Jurkat, Clone E6-1 (cell line): Measurements from ENCODE around the gene HS3ST6. TPM values are rescaled to one million over a fixed set of nuclear protein-coding genes. Genes with fewer than 3 reads are reported as not detected.
"Not testable (repeated sequence)": the region's sequence is repeated elsewhere in the genome, so short reads cannot be mapped to it uniquely, and the experiment has no call there.

Experiments used
- DNase-seq: peaks from one replicate; pipeline ENCODE4 v3.0.0-alpha.2; 2011; ENCODE audit warnings: low read depth, low spot score
- H3K4me3 ChIP-seq: 2 replicates; pipeline ENCODE4 v1.5.1; 2011; ENCODE audit warnings: mild to moderate bottlenecking, low read length, control low read depth, moderate library complexity
- polyA plus RNA-seq: library from polyadenylated mRNA; unstranded; fragments of >200 nt; gene quantifications from one replicate; pipeline ENCODE4 v1.2.1, GENCODE V29; 2012; ENCODE audit warnings: missing spikeins; ENCODE audit not compliant: insufficient read length, insufficient read depth

The HS3ST6 gene
- not detected for polyA plus RNA-seq

GRCh38 chr16:1918351-1919326 is at the start of gene HS3ST6:
Gene HS3ST6 (minus strand): TSS chr16:1918415. CDS start chr16:1918323, 92 bp downstream.
- DNase-seq, result no peak
- no peak within 1 kb of the TSS for H3K4me3 ChIP-seq

GRCh38 chr16:1966460-1966859 is 48.2 kb upstream of the HS3ST6 start, which contains the start of gene RNF151:
Gene RNF151 (plus strand): TSS chr16:1966856. CDS start chr16:1966882, 26 bp downstream.
- DNase-seq, result no peak
- peak within 1 kb of the TSS; percentile 79 for H3K4me3 ChIP-seq

DNA sequence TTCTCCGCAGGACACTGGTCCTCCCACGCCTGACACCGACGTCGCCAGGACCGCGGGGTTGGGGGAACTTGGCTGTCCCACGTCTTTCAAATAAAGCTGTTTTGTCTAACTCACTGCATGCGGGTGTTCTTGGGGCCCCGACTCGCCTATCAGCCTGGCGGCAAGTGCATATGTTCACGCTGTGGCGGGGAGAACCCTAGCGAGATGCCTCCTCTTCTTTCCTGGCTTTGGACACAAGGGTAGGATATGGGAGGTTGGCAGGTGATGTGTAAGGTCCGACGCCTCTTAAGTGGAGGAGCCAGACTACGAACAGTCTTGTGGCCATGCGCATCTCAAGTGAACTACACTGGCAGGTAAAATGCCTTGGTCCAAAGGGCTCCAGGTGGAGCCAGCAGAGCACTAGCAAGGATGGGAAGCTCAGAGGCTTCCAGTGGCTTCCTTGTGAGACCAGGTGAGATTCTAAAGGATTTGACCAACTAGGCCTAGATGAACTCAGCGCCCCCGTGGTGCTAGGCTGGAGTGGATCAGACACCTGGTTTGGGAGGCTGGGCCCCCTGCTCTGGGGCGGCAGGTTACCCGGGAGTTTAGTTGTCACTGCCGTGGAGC is 47.3 kb upstream of the HS3ST6 start:
- DNase-seq, result no peak

GRCh38 chr16:1964506-1965395 is 46.5 kb upstream of the HS3ST6 start, which contains the start of gene RPS2:
Gene RPS2 (minus strand): TSS chr16:1964826. CDS start chr16:1964625, 201 bp downstream.
- DNase-seq, result peak; percentile 97
- peak within 1 kb of the TSS; percentile 79 for H3K4me3 ChIP-seq

More for the DNA sequence above, 47.3 kb upstream of the HS3ST6 start:
- H3K4me3 ChIP-seq, result peak overlapping the region; percentile 79

DNA sequence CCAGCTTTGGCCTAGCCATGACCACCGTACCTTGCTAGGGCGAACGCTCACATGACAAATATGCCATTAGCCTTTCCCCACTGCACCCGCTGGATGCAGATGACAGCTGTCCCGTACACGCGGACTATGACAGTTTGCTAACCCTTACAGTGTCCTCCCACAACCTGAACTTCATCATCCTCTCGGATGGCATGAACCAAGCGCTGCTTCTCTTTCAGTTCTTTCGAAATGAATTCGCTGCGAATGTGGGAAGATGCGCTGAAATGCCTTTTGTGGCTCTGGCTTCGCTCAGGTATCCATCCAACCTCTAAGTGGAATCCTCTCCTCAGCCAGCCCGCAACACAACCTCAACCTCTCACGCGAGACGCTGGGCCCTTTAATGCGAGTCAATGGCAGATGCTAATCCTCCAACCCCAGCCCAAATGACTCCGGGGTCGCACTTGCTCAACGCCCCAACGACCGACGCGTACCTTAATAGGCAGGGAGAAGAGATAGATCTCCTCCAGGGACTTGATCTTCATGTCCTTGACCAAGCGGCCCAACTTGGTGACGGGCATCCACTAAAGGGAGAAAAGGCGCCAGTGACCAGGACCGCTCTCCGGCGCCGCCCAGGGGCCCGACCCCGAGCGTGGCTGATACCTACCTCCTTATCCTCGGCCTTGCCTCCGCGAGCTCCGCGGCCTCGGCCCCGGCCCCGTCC is 45.7 kb upstream of the HS3ST6 start:
- peak overlapping the region; percentile 79 for H3K4me3 ChIP-seq

DNA sequence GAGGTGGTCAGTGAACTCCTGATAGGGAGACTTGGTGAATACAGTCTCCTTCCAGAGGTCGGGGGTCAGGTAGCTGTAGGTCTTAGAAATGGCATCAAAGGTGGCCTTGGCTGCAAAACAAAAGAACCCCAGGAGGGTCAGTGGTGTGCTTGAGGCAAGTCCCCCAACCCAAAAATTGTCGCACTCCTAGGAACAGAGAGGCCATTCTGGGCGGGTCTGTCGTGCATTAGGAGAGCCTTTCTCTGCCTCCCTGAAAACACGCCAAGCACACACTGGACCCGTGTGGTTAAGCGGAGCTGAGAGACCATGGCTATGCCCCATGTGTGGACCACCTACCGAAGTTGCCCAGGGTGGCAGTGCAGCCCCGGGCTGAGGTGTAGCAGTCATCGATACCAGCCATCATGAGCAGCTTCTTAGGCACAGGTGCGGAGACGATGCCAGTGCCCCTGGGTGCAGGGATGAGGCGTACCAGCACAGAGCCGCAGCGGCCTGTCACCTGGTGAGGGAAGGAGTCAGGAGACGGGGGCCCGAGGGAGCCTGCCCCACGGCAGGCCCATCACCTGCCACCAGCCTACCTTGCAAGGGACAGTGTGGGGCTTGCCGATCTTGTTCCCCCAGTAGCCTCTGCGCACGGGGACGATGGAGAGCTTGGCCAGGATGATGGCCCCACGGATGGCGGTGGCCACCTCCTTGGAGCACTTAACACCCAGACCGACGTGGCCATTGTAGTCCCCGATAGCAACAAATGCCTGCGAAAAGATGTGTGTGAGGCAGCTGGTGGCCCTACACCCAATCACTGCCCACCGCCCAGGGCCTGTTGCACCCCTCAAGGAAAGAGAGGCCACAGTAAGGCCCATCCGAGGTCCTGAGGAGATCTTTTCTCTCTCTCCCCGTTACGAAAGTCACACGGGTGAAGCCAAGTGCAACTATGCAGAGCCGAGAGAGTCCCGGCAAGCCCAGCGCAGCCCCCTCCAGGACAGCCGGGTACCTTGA is 44.2 kb upstream of the HS3ST6 start:
- DNase-seq, result not testable (repeated sequence)
- peak overlapping the region; percentile 79 for H3K4me3 ChIP-seq

More for the DNA sequence above, 45.7 kb upstream of the HS3ST6 start:
- DNase-seq, result no peak

- 0 out of 2 replicates have a peak overlapping the region, but pooled peaks have one; percentile 3 for H3K4me3 ChIP-seq
- peak; percentile 41 for DNase-seq
Observed at GRCh38 chr16:1961651-1962067, 43.4 kb upstream of the HS3ST6 start.

- peak overlapping the region; percentile 81 for H3K4me3 ChIP-seq
- DNase-seq, result peak; percentile 68
Observed at GRCh38 chr16:1960665-1961630, 42.7 kb upstream of the HS3ST6 start.

- H3K4me3 ChIP-seq, result peak within 1 kb of the TSS; percentile 81
- DNase-seq, result peak; percentile 83
Observed at GRCh38 chr16:1959269-1960039, 41.2 kb upstream of the HS3ST6 start, which contains the start of gene NDUFB10. Gene NDUFB10 (plus strand): TSS chr16:1959538. CDS start chr16:1959625, 87 bp downstream.

- peak overlapping the region; percentile 20 for H3K4me3 ChIP-seq
- no peak for DNase-seq
Observed at GRCh38 chr16:1958715-1959268, 40.6 kb upstream of the HS3ST6 start.

DNA sequence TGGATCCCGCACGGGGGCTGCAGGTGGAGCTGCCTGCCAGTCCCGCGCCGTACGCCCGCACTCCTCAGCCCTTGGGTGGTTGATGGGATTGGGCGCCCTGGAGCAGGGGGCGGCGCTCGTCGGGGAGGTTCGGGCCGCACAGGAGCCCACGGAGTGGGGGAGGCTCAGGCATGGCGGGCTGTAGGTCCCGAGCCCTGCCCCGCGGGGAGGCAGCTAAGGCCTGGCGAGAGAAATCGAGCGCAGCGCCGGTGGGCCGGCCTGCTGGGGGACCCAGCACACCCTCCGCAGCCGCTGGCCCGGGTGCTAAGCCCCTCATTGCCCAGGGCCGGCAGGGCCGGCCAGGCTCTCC is 39.9 kb upstream of the HS3ST6 start:
- not testable (repeated sequence) for DNase-seq, H3K4me3 ChIP-seq

DNA sequence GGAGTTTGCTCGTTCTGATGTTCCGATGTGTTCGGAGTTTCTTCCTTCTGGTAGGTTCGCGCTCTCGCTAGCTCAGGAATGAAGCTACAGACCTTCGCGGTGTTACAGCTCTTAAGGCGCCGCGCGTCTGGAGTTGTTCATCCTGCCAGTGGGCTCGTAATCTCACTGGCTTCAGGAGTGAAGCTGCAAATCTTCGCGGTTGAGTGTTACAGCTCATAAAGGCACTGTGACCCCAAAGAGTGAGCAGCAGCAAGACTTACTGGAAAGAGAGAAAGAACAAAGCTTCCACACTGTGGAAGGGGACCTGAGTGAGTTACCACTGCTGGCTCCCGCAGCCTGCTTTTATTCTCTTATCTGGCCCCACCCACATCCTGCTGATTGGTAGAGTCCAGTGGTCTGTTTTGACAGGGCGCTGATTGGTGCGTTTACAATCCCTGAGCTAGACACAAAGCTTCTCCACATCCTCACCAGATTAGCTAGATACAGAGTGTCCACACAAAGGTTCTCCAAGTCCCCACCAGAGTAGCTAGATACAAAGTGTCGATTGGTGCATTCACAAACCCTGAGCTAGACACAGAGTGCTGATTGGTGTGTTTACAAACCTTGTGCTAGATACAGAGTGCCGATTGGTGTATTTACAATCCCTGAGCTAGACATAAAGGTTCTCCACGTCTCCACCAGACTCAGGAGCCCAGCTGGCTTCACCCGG is 39.4 kb upstream of the HS3ST6 start:
- H3K4me3 ChIP-seq, DNase-seq: not testable (repeated sequence)

DNA sequence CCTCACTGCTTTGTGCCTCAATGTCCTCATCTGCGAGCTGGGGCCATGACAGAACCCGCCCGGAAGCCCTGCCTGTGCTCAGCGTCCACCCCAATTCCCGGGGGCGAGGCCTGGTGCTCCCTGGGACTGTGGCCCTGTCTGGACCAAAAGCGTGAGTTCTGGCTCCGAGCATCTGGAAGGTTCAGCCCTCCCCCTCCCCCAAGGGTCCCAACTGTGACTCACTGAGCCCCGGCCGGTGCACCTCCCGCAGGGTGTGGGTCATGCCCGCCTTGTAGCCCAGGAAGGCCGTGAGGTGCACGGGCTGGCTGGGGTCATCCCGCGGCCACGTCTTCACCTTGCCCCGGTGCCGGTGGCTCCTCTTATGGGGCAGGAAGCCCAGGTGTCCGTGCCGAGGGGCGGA is 35.5 kb upstream of the HS3ST6 start:
- H3K4me3 ChIP-seq, result no peak overlapping the region
- DNase-seq, result no peak

DNA sequence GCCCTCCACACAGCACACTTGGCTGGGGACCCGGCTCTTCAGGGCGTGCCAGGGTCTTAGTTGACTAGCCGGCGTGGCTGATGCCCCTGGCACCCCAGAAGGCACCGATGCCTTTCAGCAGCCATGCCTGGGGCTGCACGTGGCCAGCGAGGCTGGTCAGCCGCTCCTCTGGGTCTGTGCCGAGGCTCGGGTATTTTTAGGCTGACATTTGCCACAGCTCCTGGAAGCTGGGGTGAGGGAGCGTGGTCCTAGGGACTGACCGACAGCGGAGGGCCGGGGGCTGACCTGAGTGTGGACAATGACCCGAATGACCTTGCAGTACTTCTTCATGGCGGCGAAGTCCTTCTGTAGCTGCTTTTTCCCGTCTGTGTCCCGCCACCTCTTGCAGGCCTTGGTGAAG is 32.3 kb upstream of the HS3ST6 start:
- DNase-seq, result no peak
- H3K4me3 ChIP-seq, result no peak overlapping the region
